WTC11 (cell line): ENCODE data around the gene PAQR8. TPM values are rescaled to one million over a fixed set of nuclear protein-coding genes. Genes with fewer than 3 reads are reported as not detected.

ENCODE experiments used
- ATAC-seq: fragments of 200-7000 bp; cut with Tn5 transposase; 2 replicates; pipeline ENCODE4 v1.10.0; 2021; ENCODE audit warnings: mild to moderate bottlenecking, moderate library complexity
- CTCF ChIA-PET: fragments of 300-600 bp; sonication (Branson Sonifier 250); formaldehyde crosslinking; loops from one replicate; lab custom pipeline; 2021; ENCODE audit warnings: antibody characterized with exemption; lab: Charles Lee
- POLR2A ChIA-PET: fragments of 350-600 bp; sonication (Branson Sonifier 250); formaldehyde crosslinking; loops from one replicate; lab custom pipeline; 2021; ENCODE audit warnings: antibody characterized with exemption; lab: Charles Lee
- DNase-seq: peaks from one replicate; pipeline ENCODE4 v3.0.0; 2021; ENCODE audit warnings: low spot score
- H3K27ac Mint-ChIP-seq: 2 replicates; pipeline ENCODE4 v1.8.0; 2021; ENCODE audit warnings: mixed read lengths
- H3K27me3 Mint-ChIP-seq: 2 replicates; pipeline ENCODE4 v1.8.0; 2021; ENCODE audit warnings: low read depth, mild to moderate bottlenecking, moderate library complexity, mixed read lengths
- H3K36me3 Mint-ChIP-seq: 2 replicates; pipeline ENCODE4 v1.8.0; 2021; ENCODE audit warnings: mixed read lengths
- H3K4me1 Mint-ChIP-seq: 2 replicates; pipeline ENCODE4 v1.8.0; 2022; ENCODE audit warnings: mixed read lengths
- H3K4me3 Mint-ChIP-seq: 2 replicates; pipeline ENCODE4 v1.8.0; 2021; ENCODE audit warnings: mild to moderate bottlenecking, moderate library complexity, mixed read lengths
- H3K9me3 Mint-ChIP-seq: 2 replicates; pipeline ENCODE4 v1.8.0; 2021; ENCODE audit warnings: mixed read lengths
- ATF1 ChIP-seq: sonication (generic); formaldehyde crosslinking; IDR thresholded peaks from 2 replicates; pipeline ENCODE4 v1.8.1; 2023; ENCODE audit warnings: mild to moderate bottlenecking, moderate library complexity, missing genetic modification reagents
- ATF3 ChIP-seq: sonication (generic); formaldehyde crosslinking; conservative IDR thresholded peaks from 2 replicates; pipeline ENCODE4 v1.8.1; 2022; ENCODE audit warnings: mild to moderate bottlenecking, missing genetic modification reagents
- ATF6 ChIP-seq: sonication (generic); formaldehyde crosslinking; IDR thresholded peaks from 2 replicates; pipeline ENCODE4 v1.8.1; 2023; ENCODE audit warnings: mild to moderate bottlenecking, missing genetic modification reagents
- E2F5 ChIP-seq: sonication (generic); formaldehyde crosslinking; IDR thresholded peaks from 2 replicates; pipeline ENCODE4 v1.8.1; 2022; ENCODE audit warnings: mild to moderate bottlenecking, moderate library complexity, missing genetic modification reagents
- GTF2I ChIP-seq: fragments of 250-450 bp; sonication (Bioruptor Pico); conservative IDR thresholded peaks from 2 replicates; pipeline ENCODE4 v1.4.0; 2021; ENCODE audit warnings: mild to moderate bottlenecking
- IRF2 ChIP-seq: sonication (generic); formaldehyde crosslinking; IDR thresholded peaks from 2 replicates; pipeline ENCODE4 v1.8.0; 2022; ENCODE audit warnings: low read depth, missing genetic modification reagents, borderline replicate concordance
- KAT7 ChIP-seq: sonication (generic); formaldehyde crosslinking; IDR thresholded peaks from 2 replicates; pipeline ENCODE4 v1.8.1; 2023; ENCODE audit warnings: missing genetic modification reagents, mild to moderate bottlenecking, borderline replicate concordance
- MXD4 ChIP-seq: fragments of 250-450 bp; sonication (Bioruptor Pico); IDR thresholded peaks from 2 replicates; pipeline ENCODE4 v1.8.0; 2021; ENCODE audit warnings: mild to moderate bottlenecking, moderate library complexity, borderline replicate concordance
- NR1H2 ChIP-seq: sonication (generic); formaldehyde crosslinking; IDR thresholded peaks from 2 replicates; pipeline ENCODE4 v1.9.0; 2021; ENCODE audit warnings: mild to moderate bottlenecking, moderate library complexity, missing genetic modification reagents
- PREB ChIP-seq: sonication (generic); formaldehyde crosslinking; IDR thresholded peaks from 2 replicates; pipeline ENCODE4 v1.8.1; 2022; ENCODE audit warnings: mild to moderate bottlenecking, missing genetic modification reagents, moderate library complexity, borderline replicate concordance
- RELA ChIP-seq: sonication (generic); formaldehyde crosslinking; IDR thresholded peaks from 2 replicates; pipeline ENCODE4 v1.8.1; 2022; ENCODE audit warnings: missing genetic modification reagents, mild to moderate bottlenecking, borderline replicate concordance
- SP1 ChIP-seq: sonication (generic); formaldehyde crosslinking; conservative IDR thresholded peaks from 2 replicates; pipeline ENCODE4 v1.8.1; 2022; ENCODE audit warnings: missing genetic modification reagents
- STAT6 ChIP-seq: sonication (generic); formaldehyde crosslinking; conservative IDR thresholded peaks from 2 replicates; pipeline ENCODE4 v1.8.1; 2023; ENCODE audit warnings: mild to moderate bottlenecking, low read depth, missing genetic modification reagents, moderate library complexity
- TEAD4 ChIP-seq: sonication (generic); formaldehyde crosslinking; IDR thresholded peaks from 2 replicates; pipeline ENCODE4 v1.8.0; 2022; ENCODE audit warnings: mild to moderate bottlenecking, missing genetic modification reagents
- ZBTB21 ChIP-seq: sonication (generic); formaldehyde crosslinking; IDR thresholded peaks from 2 replicates; pipeline ENCODE4 v1.8.1; 2023; ENCODE audit warnings: mild to moderate bottlenecking, missing genetic modification reagents, borderline replicate concordance
- ZNF281 ChIP-seq: sonication (generic); formaldehyde crosslinking; IDR thresholded peaks from 2 replicates; pipeline ENCODE4 v1.8.0; 2023; ENCODE audit warnings: mild to moderate bottlenecking, missing genetic modification reagents
- ZNF671 ChIP-seq: fragments of 250-450 bp; sonication (Bioruptor Pico); IDR thresholded peaks from 2 replicates; pipeline ENCODE4 v1.8.0; 2021; ENCODE audit warnings: mild to moderate bottlenecking
- total RNA-seq: library from RNA; stranded (reverse); gene quantifications from 3 replicates; pipeline ENCODE4 v1.2.3, GENCODE V29; 2021

PAQR8 gene
- total RNA-seq, 1 experiment from 2014 or later = 11.1 TPM

GRCh38 chr6:52341561-52342260 lies 20.2 kb upstream of the PAQR8 start:
- Mint-ChIP-seq H3K4me1 (no peaks in the 10 kb centered on the region), H3K9me3 (no peaks in the 10 kb centered on the region), H3K36me3 (no peaks in the 10 kb centered on the region), H3K4me3 (no peak overlapping the region), H3K27me3 (no peaks in the 10 kb centered on the region), H3K27ac (no peak overlapping the region)
- ATAC-seq = no peak
- POLR2A ChIA-PET = interaction anchor here (0.6 kb wide), 1 partner anchor 31 kb away, joined by 4 read pairs; no protein-coding TSS in a partner anchor
- TF ChIP-seq PREB (CRISPR knock-in tag) = no peak
- TF ChIP-seq KAT7 (CRISPR knock-in tag) = no peak
- no peak for TF ChIP-seq E2F5 (CRISPR knock-in tag)
- no peak for TF ChIP-seq ATF1 (CRISPR knock-in tag)
- TF ChIP-seq STAT6 (CRISPR knock-in tag) = no peak
- no peak for TF ChIP-seq ATF6 (CRISPR knock-in tag)
- TF ChIP-seq NR1H2 (CRISPR knock-in tag) = no peak
- no peak for TF ChIP-seq ZNF671 (CRISPR knock-in tag)
- no peak for TF ChIP-seq RELA (CRISPR knock-in tag)
- CTCF ChIA-PET = no interaction called here
- no peak for DNase-seq

- CTCF ChIA-PET = no interaction called here
- DNase-seq (no peak), ATAC-seq (no peak)
- no peak overlapping the region for H3K27ac Mint-ChIP-seq
- H3K9me3 Mint-ChIP-seq = no peaks in the 10 kb centered on the region
- H3K4me1 Mint-ChIP-seq = no peaks in the 10 kb centered on the region
- H3K4me3 Mint-ChIP-seq = no peak overlapping the region
- POLR2A ChIA-PET = no interaction called here
- no peaks in the 10 kb centered on the region for H3K36me3 Mint-ChIP-seq
- TF ChIP-seq ZNF281 (no peak), ATF1 (CRISPR knock-in tag) (no peak), ZBTB21 (no peak), TEAD4 (no peak), IRF2 (CRISPR knock-in tag) (no peak), MXD4 (CRISPR knock-in tag) (no peak), ATF3 (no peak), SP1 (CRISPR knock-in tag) (no peak), GTF2I (CRISPR knock-in tag) (no peak)
- no peaks in the 10 kb centered on the region for H3K27me3 Mint-ChIP-seq
Observed at GRCh38 chr6:52345311-52345710, 16.6 kb upstream of the PAQR8 start.
